Cardiac muscle cell (in vitro differentiated cells and primary cell): Measurements from ENCODE around the gene MFAP4. TPM values are rescaled to one million over a fixed set of nuclear protein-coding genes. Genes with fewer than 3 reads are reported as not detected.

ENCODE experiments used
- DNase-seq, 2 donors: peaks; one replicate each; pipeline versions ENCODE4 v3.0.0 to v3.0.0-alpha.2; 2010 to 2017; ENCODE audit warnings: low read depth in 1 of 2, low spot score in 1 of 2
- H3K27ac ChIP-seq: fragments of 200-600 bp; sonication (generic); 2 replicates; pipeline ENCODE4 v1.5.1; 2016
- H3K27me3 ChIP-seq: fragments of 200-600 bp; sonication (generic); 2 replicates; pipeline ENCODE4 v1.6.0; 2016; ENCODE audit warnings: control low read depth
- H3K36me3 ChIP-seq: fragments of 200-600 bp; sonication (generic); 2 replicates; pipeline ENCODE4 v1.5.1; 2016; ENCODE audit warnings: control low read depth
- H3K4me1 ChIP-seq: fragments of 200-600 bp; sonication (generic); 2 replicates; pipeline ENCODE4 v1.8.1; 2017; ENCODE audit warnings: low read depth, mild to moderate bottlenecking, mixed run types
- H3K4me3 ChIP-seq: fragments of 200-600 bp; sonication (generic); 2 replicates; pipeline ENCODE4 v1.5.1; 2016; ENCODE audit warnings: mild to moderate bottlenecking
- H3K9me3 ChIP-seq: fragments of 200-600 bp; sonication (generic); 2 replicates; pipeline ENCODE4 v1.5.1; 2017; ENCODE audit warnings: low read depth, mild to moderate bottlenecking, control low read depth
- polyA plus RNA-seq: library from polyadenylated mRNA; unstranded; fragments of >200 nt; fragmentation: Nextera tagmentation; extraction: Ambion mirVana; gene quantifications from 2 replicates; pipeline ENCODE4 v1.2.1, GENCODE V29; 2016
- total RNA-seq: library from RNA; depleted of rRNA; stranded (reverse); fragments of >200 nt; gene quantifications from 2 replicates; pipeline ENCODE4 v1.2.3, GENCODE V29; 2016
- TF ChIP-seq, protein P1 (sequence below): IDR thresholded peaks from 2 replicates; pipeline ENCODE4 v1.5.1; 2012; ENCODE audit warnings: low read depth, mild to moderate bottlenecking, low read length

Gene MFAP4
- total and polyA plus RNA-seq, 2 experiments from 2014 or later = 16.7 to 23.4 TPM

DNA sequence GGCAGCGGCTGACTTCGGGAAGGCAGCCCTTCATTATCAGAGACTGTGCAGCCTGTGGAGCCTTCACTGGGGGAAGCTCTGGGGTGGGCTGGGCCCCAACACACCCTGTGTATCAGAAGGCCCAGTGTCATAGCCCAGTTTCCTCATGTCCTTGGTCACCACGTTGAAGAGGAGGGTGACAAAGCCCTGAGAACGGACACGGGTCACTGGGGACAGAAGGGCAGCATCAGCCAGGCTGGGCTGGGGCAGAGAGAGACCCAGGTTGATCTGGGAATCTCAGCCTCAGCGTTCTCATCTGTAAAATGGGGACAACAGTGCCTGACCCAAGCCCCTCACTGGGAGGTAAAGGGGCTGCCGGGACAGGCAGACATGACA is 43.7 kb downstream of the MFAP4 start:
- TF ChIP-seq, protein P1, sequence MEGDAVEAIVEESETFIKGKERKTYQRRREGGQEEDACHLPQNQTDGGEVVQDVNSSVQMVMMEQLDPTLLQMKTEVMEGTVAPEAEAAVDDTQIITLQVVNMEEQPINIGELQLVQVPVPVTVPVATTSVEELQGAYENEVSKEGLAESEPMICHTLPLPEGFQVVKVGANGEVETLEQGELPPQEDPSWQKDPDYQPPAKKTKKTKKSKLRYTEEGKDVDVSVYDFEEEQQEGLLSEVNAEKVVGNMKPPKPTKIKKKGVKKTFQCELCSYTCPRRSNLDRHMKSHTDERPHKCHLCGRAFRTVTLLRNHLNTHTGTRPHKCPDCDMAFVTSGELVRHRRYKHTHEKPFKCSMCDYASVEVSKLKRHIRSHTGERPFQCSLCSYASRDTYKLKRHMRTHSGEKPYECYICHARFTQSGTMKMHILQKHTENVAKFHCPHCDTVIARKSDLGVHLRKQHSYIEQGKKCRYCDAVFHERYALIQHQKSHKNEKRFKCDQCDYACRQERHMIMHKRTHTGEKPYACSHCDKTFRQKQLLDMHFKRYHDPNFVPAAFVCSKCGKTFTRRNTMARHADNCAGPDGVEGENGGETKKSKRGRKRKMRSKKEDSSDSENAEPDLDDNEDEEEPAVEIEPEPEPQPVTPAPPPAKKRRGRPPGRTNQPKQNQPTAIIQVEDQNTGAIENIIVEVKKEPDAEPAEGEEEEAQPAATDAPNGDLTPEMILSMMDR = no peak
- no peak for DNase-seq
- no peaks in the 10 kb centered on the region for H3K9me3 ChIP-seq
- peak overlapping the region; percentile 85 for H3K27ac ChIP-seq
- H3K4me1 ChIP-seq = peaks cover 11% of the 10 kb centered on the region
- H3K27me3 ChIP-seq = no peaks in the 10 kb centered on the region
- no peak overlapping the region for H3K4me3 ChIP-seq
- H3K36me3 ChIP-seq = no peaks in the 10 kb centered on the region

DNA sequence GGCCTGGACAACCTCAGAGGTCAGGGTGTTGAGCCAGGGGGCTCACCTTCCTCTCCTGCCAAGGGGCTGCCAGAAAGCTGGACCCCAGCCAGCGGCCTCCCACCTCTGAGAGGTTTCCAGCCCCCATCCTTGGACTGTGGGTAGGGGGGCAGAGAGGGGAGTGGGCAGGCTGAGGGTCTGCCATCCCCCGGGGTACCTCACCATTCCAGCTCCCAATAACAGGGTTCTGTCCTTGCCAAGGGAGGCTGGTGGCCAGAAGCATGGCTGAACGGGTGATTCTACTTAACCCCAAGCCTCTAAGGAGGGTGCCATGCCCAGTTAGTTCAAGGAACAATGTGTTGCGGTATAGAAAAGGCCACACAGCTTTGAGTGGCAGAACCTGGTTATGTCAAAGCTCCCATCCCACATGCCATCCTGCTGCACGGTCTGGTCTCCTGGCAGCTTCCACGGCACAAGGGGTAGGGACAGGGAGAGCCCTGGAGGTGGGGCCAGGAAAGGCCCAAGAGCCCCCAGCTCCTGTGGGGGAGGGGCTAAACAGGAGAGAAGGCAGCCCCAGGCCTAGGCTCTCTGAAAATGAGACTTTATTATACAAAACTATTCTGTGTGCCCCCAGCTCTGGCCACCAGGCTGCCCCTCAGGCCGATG is 44.3 kb downstream of the MFAP4 start:
- Histone ChIP-seq H3K4me1 (peaks cover 15% of the 10 kb centered on the region), H3K36me3 (no peaks in the 10 kb centered on the region), H3K27me3 (no peaks in the 10 kb centered on the region), H3K9me3 (no peaks in the 10 kb centered on the region), H3K4me3 (no peak overlapping the region), H3K27ac (peak overlapping the region; percentile 85)
- no peak for DNase-seq
- TF ChIP-seq, protein P1 = no peak

DNA sequence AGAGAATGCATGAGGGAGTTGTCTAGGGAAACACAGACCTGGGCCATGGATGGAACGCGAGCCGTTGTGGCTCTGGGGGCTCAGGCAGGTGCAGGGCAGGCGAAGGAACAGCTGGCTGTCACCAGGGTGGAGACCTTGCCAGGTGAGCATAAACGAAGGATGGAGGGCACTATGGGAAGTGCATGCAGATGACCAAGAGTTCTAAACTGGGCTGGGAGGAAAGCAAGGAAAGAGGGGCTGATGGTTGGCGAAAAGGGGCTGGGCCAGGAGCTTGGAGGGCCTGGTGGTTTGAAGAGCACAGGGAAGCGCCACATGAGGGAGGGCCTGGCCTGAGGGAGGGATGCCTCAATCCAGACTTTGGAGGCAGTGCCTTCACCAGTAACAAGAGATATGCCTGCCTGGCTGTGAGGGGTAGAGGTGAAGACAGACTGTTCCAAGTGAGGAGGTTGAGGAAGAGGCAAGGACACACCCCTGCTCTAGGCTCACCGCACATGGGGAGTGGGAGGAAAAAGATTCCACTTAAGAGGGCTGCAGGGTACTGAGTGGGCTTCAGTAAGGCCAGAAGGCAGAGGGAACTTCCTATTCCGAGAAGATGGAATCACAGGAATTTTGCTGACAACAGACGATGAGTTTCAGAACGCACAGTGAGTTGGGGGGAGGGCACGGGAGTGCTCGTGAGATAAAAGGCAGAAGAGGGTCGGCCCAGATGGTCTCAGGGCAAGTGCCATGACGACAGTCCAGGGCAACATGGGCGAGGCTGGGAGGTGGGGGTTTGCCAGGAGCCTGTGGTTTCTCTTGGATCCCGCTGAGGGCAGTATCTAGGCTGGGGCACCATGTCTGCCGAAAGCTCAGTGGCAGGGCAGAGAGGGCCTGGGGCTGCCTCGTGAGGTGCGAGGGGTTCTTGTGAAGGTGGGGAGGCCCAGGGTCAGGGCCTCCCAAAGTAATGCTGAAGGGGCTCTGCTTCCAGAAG is 45.1 kb downstream of the MFAP4 start:
- H3K4me1 ChIP-seq = peaks cover 20% of the 10 kb centered on the region
- H3K27ac ChIP-seq = peak overlapping the region; percentile 85
- no peaks in the 10 kb centered on the region for H3K9me3 ChIP-seq
- TF ChIP-seq, protein P1 = no peak
- no peaks in the 10 kb centered on the region for H3K36me3 ChIP-seq
- H3K4me3 ChIP-seq = no peak overlapping the region
- peak; percentile 57 to 63 for DNase-seq
- no peaks in the 10 kb centered on the region for H3K27me3 ChIP-seq

DNA sequence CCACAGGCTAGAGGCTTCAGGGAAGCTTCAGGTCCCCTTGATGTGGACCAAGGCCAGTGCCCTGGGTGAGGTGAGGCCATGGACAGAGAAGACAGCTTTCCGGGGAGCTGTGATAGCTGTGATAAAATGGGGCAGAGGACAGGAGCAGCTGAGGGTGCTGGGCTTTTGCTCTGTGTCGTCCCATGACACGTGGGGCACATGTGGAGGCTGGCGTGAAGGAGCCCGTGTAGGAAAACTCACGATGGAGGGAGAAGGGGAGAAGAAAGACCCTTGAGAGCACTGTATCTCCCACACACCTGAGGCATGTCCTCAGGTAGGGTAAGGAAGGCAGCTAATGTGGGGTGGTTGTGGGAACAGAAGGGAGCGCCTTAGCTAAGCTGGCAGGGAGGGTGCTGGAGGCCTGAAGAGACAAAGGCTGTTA is 45.8 kb downstream of the MFAP4 start:
- Histone ChIP-seq H3K9me3 (no peaks in the 10 kb centered on the region), H3K36me3 (no peaks in the 10 kb centered on the region), H3K27ac (peak overlapping the region; percentile 85), H3K27me3 (no peaks in the 10 kb centered on the region), H3K4me3 (no peak overlapping the region), H3K4me1 (peaks cover 20% of the 10 kb centered on the region)
- no peak for DNase-seq
- TF ChIP-seq, protein P1 = no peak

DNA sequence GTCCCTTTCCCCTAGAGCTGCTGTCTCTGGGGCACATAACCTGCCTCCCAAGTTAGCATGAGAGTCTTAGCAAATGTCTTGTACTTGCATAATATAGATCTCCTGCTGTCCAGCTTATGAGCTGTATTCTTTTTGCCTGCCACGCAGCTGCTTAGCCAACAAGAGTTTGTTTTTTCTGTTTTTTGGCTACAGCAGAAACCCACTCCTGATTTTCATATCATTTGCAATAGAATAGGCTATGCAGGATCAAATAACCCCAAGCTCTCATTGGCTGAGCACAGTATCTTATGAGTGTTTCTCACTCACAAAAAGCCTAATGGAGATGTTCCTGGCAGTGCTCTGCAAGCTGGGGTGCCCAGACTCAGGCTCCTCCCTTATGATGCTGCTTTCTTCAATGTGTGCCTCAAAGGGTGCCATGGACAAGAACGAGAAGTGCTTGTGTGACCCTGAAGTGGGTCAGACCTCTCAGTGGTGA is 47.6 kb downstream of the MFAP4 start:
- DNase-seq = no peak
- Histone ChIP-seq H3K9me3 (no peaks in the 10 kb centered on the region), H3K27ac (peak overlapping the region; percentile 8), H3K27me3 (no peaks in the 10 kb centered on the region), H3K4me3 (no peak overlapping the region), H3K4me1 (peaks cover 20% of the 10 kb centered on the region), H3K36me3 (no peaks in the 10 kb centered on the region)
- TF ChIP-seq, protein P1 = no peak
